CD4-positive, alpha-beta T cell (primary cell): ENCODE measurements around the gene FILIP1L. TPM values are rescaled to one million over a fixed set of nuclear protein-coding genes. Genes with fewer than 3 reads are reported as not detected.

Experiments
- ATAC-seq: fragments of 200-7000 bp; cut with Tn5 transposase; one replicate; pipeline ENCODE4 v1.10.0; 2022; ENCODE audit warnings: mild to moderate bottlenecking; ENCODE audit not compliant: poor library complexity
- CTCF ChIA-PET: fragments of 350-600 bp; sonication (Branson Sonifier 250); formaldehyde crosslinking; loops from one replicate; lab custom pipeline; 2021; ENCODE audit warnings: antibody characterized with exemption, inconsistent platforms; lab: Charles Lee
- POLR2A ChIA-PET: fragments of 350-600 bp; sonication (Branson Sonifier 250); formaldehyde crosslinking; loops from one replicate; lab custom pipeline; 2021; ENCODE audit warnings: antibody characterized with exemption, inconsistent platforms; lab: Charles Lee
- DNase-seq, 14 experiments: peaks; one replicate each; pipeline ENCODE4 v3.0.0-alpha.2; 2013 to 2020; ENCODE audit warnings: mixed read lengths in 2 of 14
- H3K27ac ChIP-seq, 2 donors: one replicate each; pipeline versions ENCODE4 v1.5.1 to v1.7.0; 2013; ENCODE audit warnings: low read length in 2 of 2, low read depth in 1 of 2, mild to moderate bottlenecking in 1 of 2
- H3K27me3 ChIP-seq, 2 experiments: 1 replicate in 1 of 2; 2 replicates in 1 of 2; pipeline versions ENCODE4 v1.6.1 to v1.7.0; 2013; ENCODE audit warnings: low read length in 2 of 2, control low read depth in 1 of 2, mild to moderate bottlenecking in 1 of 2, moderate library complexity in 1 of 2; ENCODE audit not compliant: insufficient read depth in 2 of 2, control insufficient read depth in 1 of 2
- H3K36me3 ChIP-seq: one replicate; pipeline ENCODE4 v1.6.1; 2013; ENCODE audit warnings: low read length, control low read depth; ENCODE audit not compliant: insufficient read depth
- H3K4me1 ChIP-seq: one replicate; pipeline ENCODE4 v1.6.1; 2013; ENCODE audit warnings: low read length, control low read depth; ENCODE audit not compliant: insufficient read depth
- H3K4me3 ChIP-seq: one replicate; pipeline ENCODE4 v1.5.1; 2013; ENCODE audit warnings: mild to moderate bottlenecking, low read length, moderate library complexity
- H3K9me3 ChIP-seq, 2 experiments: 1 replicate in 1 of 2; 2 replicates in 1 of 2; pipeline versions ENCODE4 v1.6.1 to v1.7.0; 2013; ENCODE audit warnings: low read length in 2 of 2, mild to moderate bottlenecking in 2 of 2, control low read depth in 1 of 2, moderate library complexity in 1 of 2; ENCODE audit not compliant: control insufficient read depth in 1 of 2, insufficient read depth in 1 of 2
- H3K27ac Mint-ChIP-seq: one replicate; pipeline ENCODE4 v1.8.0; 2020; ENCODE audit warnings: mixed read lengths
- H3K27me3 Mint-ChIP-seq: one replicate; pipeline ENCODE4 v1.8.0; 2021; ENCODE audit warnings: mixed read lengths
- H3K36me3 Mint-ChIP-seq: one replicate; pipeline ENCODE4 v1.8.0; 2021; ENCODE audit warnings: low read depth, mixed read lengths
- H3K4me1 Mint-ChIP-seq: one replicate; pipeline ENCODE4 v1.8.0; 2021; ENCODE audit warnings: low read depth, mixed read lengths
- H3K4me3 Mint-ChIP-seq: one replicate; pipeline ENCODE4 v1.8.0; 2020; ENCODE audit warnings: mild to moderate bottlenecking, mixed read lengths
- H3K9me3 Mint-ChIP-seq: one replicate; pipeline ENCODE4 v1.8.0; 2020; ENCODE audit warnings: mixed read lengths
- CTCF ChIP-seq: fragments of 200-600 bp; IDR thresholded peaks from one replicate; pipeline ENCODE4 v1.8.0; 2022; ENCODE audit warnings: antibody characterized with exemption, mild to moderate bottlenecking
- intact Hi-C, 2 experiments: fragments of 100-400 bp; cut with DNase I in 1 of 2; cut with micrococcal nuclease in 1 of 2; formaldehyde crosslinking; loops; one replicate each; pipeline versions ENCODE4 v1.15.1 to v1.9.0; 2023 to 2025; cut with DNase I, micrococcal nuclease
- total RNA-seq, 174 experiments: library from RNA in 2 of 174; stranded (reverse) in 2 of 174; gene quantifications; one replicate each; pipeline ENCODE4 v1.2.3 and lab custom pipeline; 2021 to 2026

The FILIP1L gene
- total RNA-seq, 2 experiments from 2014 or later = 0.08 to 0.28 TPM

GRCh38 chr3:100084100-100084806 lies 30.0 kb downstream of the FILIP1L start:
- Histone ChIP-seq H3K4me1 (no peaks in the 10 kb centered on the region), H3K4me3 (no peak overlapping the region), H3K9me3 (no peaks in the 10 kb centered on the region), H3K27ac (no peak overlapping the region), H3K27me3 (no peaks in the 10 kb centered on the region), H3K36me3 (no peaks in the 10 kb centered on the region)
- no peak overlapping the region for H3K27ac Mint-ChIP-seq
- DNase-seq (no peak), ATAC-seq (no peak)
- no peaks in the 10 kb centered on the region for H3K9me3 Mint-ChIP-seq
- ChIA-PET POLR2A (no interaction called here), CTCF (interaction anchor here (1.5 kb wide), 1 partner anchor 21 kb away, joined by 4 read pairs; no protein-coding TSS in a partner anchor)
- no peaks in the 10 kb centered on the region for H3K4me1 Mint-ChIP-seq
- no peaks in the 10 kb centered on the region for H3K36me3 Mint-ChIP-seq
- no peaks in the 10 kb centered on the region for H3K27me3 Mint-ChIP-seq
- no peak overlapping the region for H3K4me3 Mint-ChIP-seq
- intact Hi-C loops = no loop called here
- TF ChIP-seq CTCF = no peak

DNA sequence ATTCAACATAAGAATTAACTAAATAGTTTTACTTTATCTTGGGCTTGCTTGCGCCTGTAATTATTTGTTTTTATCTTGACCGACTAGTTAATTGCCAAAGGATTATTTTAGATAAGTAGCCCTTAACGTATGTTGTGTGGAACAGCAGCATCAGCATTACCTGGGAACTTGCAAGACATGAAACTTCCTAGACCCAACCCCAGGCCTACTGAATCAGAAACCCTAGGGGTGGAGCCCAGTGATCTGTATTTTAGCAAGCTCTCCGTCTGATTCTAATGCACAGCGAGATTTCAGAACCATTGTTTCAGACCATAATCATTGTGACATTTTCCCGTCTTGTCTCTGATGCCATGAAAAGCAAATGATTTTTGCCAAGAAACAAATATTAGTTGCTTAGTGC lies 31.1 kb downstream of the FILIP1L start:
- intact Hi-C loops = no loop called here
- no peak overlapping the region for H3K4me3 ChIP-seq
- POLR2A ChIA-PET = no interaction called here
- no peaks in the 10 kb centered on the region for H3K36me3 ChIP-seq
- H3K9me3 ChIP-seq = no peaks in the 10 kb centered on the region
- no peaks in the 10 kb centered on the region for H3K4me1 ChIP-seq
- ATAC-seq (no peak), DNase-seq (no peak)
- Mint-ChIP-seq H3K27me3 (no peaks in the 10 kb centered on the region), H3K4me1 (no peaks in the 10 kb centered on the region), H3K9me3 (no peaks in the 10 kb centered on the region), H3K27ac (no peak overlapping the region), H3K36me3 (no peaks in the 10 kb centered on the region), H3K4me3 (no peak overlapping the region)
- TF ChIP-seq CTCF = no peak
- H3K27me3 ChIP-seq = no peaks in the 10 kb centered on the region
- H3K27ac ChIP-seq = no peak overlapping the region
- CTCF ChIA-PET = interaction anchor here (0.6 kb wide), 1 partner anchor 9 kb away, joined by 3 read pairs; no protein-coding TSS in a partner anchor

DNA sequence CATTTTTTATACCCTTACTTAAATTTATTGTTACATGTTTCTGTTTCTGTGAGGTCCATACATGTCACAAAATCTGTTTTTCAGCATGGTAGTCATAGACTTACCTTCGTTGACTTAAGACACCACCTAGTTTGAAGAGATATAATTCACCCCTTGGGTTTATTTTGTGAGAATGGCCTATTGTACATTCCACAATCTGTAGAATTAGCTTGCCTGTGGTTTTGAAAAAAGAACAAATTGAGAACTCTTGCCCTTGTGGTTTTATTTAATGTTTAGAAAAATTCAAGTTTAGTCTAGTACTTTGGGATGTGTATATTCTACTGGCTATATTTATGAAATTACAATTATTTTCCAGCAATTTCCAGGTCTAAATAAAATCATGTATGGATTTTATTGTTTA lies 31.6 kb downstream of the FILIP1L start:
- Histone ChIP-seq H3K4me1 (no peaks in the 10 kb centered on the region), H3K27ac (no peak overlapping the region), H3K4me3 (no peak overlapping the region), H3K9me3 (no peaks in the 10 kb centered on the region), H3K27me3 (no peaks in the 10 kb centered on the region), H3K36me3 (no peaks in the 10 kb centered on the region)
- intact Hi-C loops = no loop called here
- Mint-ChIP-seq H3K4me3 (no peak overlapping the region), H3K36me3 (no peaks in the 10 kb centered on the region), H3K27me3 (no peaks in the 10 kb centered on the region), H3K27ac (no peak overlapping the region), H3K4me1 (no peaks in the 10 kb centered on the region), H3K9me3 (no peaks in the 10 kb centered on the region)
- CTCF ChIA-PET = interaction anchor here (0.6 to 0.9 kb wide), 2 partner anchors 8 to 14 kb away, joined by 3 to 5 read pairs; no protein-coding TSS in a partner anchor
- DNase-seq (no peak), ATAC-seq (no peak)
- POLR2A ChIA-PET = no interaction called here
- no peak for TF ChIP-seq CTCF
